Measurements from ENCODE around the gene PRDM16.

The PRDM16 gene

DNA sequence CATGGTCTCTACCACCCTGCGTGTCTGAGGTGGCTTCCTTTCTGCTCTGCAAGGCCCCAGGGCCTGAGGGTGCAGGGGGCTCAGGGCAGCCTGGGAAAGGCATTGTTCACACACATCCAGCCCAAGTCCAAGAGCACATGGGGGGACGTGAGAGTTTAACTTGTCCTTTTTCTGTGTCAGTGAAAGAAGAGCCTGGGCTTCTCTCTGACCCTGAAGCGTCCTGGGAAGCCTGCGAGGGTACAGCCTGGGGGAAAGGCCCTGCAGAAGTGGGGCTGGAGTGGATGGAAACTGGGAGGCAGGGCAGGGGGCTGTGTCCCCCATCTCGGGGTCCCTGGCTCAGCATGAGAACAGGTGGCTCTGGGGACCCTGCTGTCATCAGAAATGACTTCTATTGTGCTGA, 181.6 kb downstream of the PRDM16 start:
- Mint-ChIP-seq H3K27me3 (ENCODE audit: low read depth) (peaks cover 11% of the 10 kb centered on the region), H3K4me1 (ENCODE audit: low read depth) (no peaks in the 10 kb centered on the region), H3K36me3 (ENCODE audit: low read depth) (no peaks in the 10 kb centered on the region), H3K27ac (no peak overlapping the region), H3K9me3 (no peaks in the 10 kb centered on the region), H3K4me3 (no peak overlapping the region)

DNA sequence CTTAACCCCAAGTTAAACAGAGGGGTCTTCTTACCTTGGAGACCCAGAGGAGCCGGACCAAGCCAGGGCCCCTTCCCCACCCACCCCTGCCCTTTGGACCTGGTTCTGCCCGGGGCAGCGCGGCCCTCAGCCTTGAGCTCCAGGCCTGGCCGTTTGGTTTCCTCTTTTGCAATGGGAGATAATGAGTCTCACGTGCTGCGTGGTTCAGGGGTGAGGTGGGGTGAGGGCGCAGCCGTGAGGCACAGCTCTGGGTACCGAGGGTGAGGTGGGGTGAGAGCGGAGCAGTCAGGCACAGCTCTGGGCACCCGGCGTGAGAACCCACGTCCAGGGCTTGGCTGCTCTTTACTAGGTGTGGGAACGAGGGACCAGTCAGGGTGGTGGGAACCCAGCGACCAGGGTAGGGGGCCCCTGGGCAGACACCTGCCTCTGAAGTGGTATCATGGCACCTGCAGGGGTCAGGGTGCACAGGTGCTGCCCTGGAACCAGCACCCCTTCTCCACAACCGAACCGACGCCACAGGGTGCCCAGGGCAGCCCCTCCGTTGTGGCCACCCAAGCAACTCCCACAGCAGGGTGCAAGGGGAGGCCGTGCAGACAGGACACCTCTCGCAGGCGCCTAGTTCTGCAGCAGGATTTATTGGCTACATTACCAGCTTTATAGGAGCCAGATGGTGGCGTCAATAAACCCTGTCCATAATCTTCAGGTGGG, 182.2 kb downstream of the PRDM16 start:
- H3K4me1 Mint-ChIP-seq (ENCODE audit: low read depth) = no peaks in the 10 kb centered on the region
- H3K9me3 Mint-ChIP-seq = no peaks in the 10 kb centered on the region
- no peak overlapping the region for H3K4me3 Mint-ChIP-seq
- H3K27me3 Mint-ChIP-seq (ENCODE audit: low read depth) = peaks cover 11% of the 10 kb centered on the region
- no peak overlapping the region for H3K27ac Mint-ChIP-seq
- no peaks in the 10 kb centered on the region for H3K36me3 Mint-ChIP-seq (ENCODE audit: low read depth)

DNA sequence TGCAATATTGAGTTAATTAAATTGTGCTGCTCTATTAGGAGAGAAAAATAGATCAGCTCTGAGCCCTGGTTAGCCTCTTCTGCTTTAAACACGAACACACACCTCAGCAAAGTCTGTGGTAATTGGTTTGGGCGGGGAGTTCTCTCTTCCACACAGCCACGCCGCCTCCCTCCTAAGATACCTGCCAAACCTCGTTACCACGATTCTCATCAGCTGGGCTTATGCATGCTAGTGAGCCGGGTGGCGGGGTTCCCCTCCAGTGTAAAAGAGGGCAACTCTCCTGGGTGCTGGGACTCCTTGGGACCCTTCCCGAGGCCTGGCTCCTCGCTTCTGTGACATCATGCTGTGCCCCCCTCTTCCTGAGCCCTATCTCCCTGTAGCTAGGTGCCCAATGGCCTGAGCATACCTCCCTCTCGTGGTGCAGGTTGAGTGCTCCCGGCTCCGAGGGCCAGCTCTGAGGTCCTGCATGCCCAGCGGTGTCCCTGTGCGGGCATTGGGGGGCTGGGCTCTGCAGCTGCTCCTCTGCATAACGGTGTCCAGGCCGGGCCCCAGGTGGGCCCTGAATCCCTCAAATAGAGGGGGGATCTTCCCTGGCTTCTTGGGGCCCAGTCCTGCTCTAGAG, 182.9 kb downstream of the PRDM16 start:
- H3K4me3 Mint-ChIP-seq = no peak overlapping the region
- no peaks in the 10 kb centered on the region for H3K4me1 Mint-ChIP-seq (ENCODE audit: low read depth)
- H3K27ac Mint-ChIP-seq = no peak overlapping the region
- no peaks in the 10 kb centered on the region for H3K9me3 Mint-ChIP-seq
- peaks cover 10% of the 10 kb centered on the region for H3K27me3 Mint-ChIP-seq (ENCODE audit: low read depth)
- H3K36me3 Mint-ChIP-seq (ENCODE audit: low read depth) = no peaks in the 10 kb centered on the region

DNA sequence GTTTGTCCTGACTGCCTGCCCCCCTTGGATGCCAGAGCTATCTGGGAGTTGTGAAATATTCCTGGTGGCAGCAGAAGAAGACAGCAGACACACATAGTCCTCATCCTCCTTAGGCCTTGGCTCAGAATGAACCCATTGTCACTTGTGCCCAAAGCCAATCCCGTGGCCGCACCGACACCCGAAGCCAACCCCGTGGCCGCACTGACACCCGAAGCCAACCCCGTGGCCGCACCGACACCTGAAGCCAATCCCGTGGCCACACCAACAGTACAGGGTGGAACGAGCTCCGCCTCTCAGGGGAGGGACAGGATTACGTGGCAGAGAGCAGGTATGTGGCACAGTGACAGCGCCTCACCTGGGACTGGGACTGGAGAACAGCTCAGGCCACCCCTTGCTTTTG, 186.7 kb downstream of the PRDM16 start:
- Mint-ChIP-seq H3K36me3 (ENCODE audit: low read depth) (no peaks in the 10 kb centered on the region), H3K27ac (no peak overlapping the region), H3K4me1 (ENCODE audit: low read depth) (no peaks in the 10 kb centered on the region), H3K4me3 (no peak overlapping the region), H3K27me3 (ENCODE audit: low read depth) (no peaks in the 10 kb centered on the region), H3K9me3 (peaks cover 5% of the 10 kb centered on the region)

DNA sequence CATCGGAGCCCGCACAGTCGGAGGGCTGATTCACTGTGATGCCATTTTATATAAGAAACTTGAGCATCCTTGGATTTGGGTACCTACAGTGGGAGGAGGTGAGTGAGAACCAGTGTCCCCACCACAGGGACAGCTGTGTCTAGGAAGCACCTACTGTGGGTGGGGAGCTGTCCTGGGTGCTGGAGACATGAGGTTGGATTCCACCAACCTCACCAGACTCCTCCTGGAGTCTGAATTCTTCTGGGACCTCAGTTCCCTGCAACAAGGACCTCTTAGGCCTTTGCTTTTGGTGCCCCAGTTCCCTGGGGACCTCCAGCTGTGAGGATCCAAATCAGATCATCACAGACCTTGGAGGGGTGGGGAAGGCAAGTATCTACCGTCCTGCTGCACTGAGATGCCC, 188.8 kb downstream of the PRDM16 start:
- H3K9me3 Mint-ChIP-seq = peaks cover 5% of the 10 kb centered on the region
- H3K36me3 Mint-ChIP-seq (ENCODE audit: low read depth) = no peaks in the 10 kb centered on the region
- no peaks in the 10 kb centered on the region for H3K27me3 Mint-ChIP-seq (ENCODE audit: low read depth)
- no peaks in the 10 kb centered on the region for H3K4me1 Mint-ChIP-seq (ENCODE audit: low read depth)
- no peak overlapping the region for H3K4me3 Mint-ChIP-seq
- no peak overlapping the region for H3K27ac Mint-ChIP-seq

DNA sequence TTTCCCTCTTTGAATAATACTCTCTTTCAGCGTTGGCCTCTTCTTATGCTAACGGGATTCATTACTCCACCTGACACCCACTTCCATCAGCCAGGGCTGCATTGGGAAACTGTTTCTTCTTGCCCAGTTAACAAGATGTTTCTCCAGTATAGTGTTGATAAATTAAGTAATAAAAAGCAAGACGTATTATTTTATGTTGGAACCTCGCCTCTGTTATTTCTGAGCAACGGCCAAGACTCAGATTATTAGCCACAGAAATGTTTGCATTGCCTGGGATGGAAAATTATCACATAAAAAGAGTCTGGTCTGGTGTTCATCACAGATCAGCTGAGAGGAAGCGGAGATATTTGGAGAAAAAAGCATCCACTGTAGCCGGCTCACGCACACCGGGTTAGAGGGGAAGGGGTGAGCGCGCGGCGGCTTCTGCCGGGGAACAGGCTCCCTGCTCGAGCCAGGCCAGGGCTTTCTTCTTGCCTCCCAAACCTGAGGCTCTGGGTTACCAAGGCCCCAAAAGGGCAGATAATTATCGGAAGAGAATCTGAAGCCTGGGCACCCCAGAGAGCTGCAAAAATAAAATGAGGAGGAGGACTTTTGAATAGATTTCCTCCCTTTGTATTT, 189.5 kb downstream of the PRDM16 start:
- Mint-ChIP-seq H3K9me3 (peaks cover 5% of the 10 kb centered on the region), H3K27me3 (ENCODE audit: low read depth) (no peaks in the 10 kb centered on the region)

DNA sequence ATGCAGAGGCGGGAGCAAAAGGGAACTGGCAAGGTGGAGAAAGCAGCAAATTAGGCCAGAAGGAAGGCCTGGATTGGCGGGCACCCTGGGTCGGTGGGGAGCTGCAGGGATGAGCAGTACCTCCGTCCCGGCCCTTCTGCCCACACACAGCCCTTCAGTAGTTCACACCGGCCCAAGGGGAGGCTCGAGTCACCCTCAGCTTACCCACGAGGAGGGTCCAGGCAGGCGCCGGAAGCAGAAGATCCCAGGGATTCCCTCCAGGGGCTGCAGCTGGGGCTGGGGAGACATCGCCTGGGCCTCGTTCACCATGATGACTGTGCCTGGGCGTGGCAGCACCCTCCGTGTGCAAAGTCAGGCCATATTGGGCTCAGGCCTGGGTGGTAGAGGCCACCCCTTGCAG, 190.0 kb downstream of the PRDM16 start:
- H3K36me3 Mint-ChIP-seq (ENCODE audit: low read depth) = no peaks in the 10 kb centered on the region
- H3K4me3 Mint-ChIP-seq = no peak overlapping the region
- no peaks in the 10 kb centered on the region for H3K4me1 Mint-ChIP-seq (ENCODE audit: low read depth)
- no peaks in the 10 kb centered on the region for H3K27me3 Mint-ChIP-seq (ENCODE audit: low read depth)
- H3K9me3 Mint-ChIP-seq = peaks cover 5% of the 10 kb centered on the region
- no peak overlapping the region for H3K27ac Mint-ChIP-seq

More for the DNA sequence above, 189.5 kb downstream of the PRDM16 start:
- no peak overlapping the region for H3K27ac Mint-ChIP-seq
- H3K4me1 Mint-ChIP-seq (ENCODE audit: low read depth) = no peaks in the 10 kb centered on the region
- no peaks in the 10 kb centered on the region for H3K36me3 Mint-ChIP-seq (ENCODE audit: low read depth)
- no peak overlapping the region for H3K4me3 Mint-ChIP-seq

DNA sequence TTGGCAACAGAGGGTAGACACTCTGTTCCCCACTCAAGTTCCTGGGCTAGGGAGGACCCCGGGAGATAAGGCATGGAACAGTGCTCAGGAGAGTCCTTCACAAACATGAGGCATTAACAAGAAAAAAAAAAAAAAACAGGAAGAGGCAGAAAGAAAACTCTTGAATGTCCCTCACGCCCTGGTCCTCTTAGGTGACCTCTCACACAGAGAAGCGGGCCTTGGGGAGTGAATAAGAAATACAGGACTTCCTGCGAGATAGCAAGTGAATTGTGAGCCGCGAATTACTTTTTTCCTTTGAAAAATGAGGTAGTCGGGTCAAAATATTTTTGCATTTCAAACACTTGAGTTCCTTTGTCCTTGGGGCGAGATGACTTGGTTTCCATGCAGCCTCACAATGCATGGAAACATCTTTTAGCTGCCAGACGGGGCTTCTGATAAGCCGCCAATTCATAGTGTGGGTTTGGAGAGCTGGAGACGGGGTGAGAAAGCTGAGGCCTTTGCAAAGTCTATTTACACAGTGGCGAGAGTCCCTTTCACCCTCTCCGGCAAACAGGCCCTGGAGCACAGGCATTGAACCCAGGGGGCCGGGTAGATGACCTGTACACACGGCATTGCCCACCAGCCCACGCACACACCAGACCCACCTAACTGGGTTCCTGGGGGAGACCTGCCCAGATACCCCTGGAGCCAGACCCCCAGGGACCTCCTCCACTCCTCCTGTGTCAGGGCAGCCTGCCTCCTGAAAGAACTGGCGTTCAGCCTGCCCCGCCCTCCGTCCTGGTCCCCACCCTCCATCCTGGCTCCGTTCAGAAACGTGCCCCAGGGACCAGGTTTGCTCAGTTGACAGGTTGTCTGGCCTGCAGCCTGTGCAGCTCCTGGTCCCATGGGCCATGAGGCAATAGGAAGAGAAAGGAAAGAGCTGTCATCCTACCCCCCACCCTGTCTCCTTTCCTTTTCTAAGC, 192.3 kb downstream of the PRDM16 start:
- H3K4me1 Mint-ChIP-seq (ENCODE audit: low read depth) = no peaks in the 10 kb centered on the region
- H3K36me3 Mint-ChIP-seq (ENCODE audit: low read depth) = no peaks in the 10 kb centered on the region
- no peak overlapping the region for H3K4me3 Mint-ChIP-seq
- H3K9me3 Mint-ChIP-seq = peaks cover 5% of the 10 kb centered on the region
- no peak overlapping the region for H3K27ac Mint-ChIP-seq
- H3K27me3 Mint-ChIP-seq (ENCODE audit: low read depth) = no peaks in the 10 kb centered on the region

DNA sequence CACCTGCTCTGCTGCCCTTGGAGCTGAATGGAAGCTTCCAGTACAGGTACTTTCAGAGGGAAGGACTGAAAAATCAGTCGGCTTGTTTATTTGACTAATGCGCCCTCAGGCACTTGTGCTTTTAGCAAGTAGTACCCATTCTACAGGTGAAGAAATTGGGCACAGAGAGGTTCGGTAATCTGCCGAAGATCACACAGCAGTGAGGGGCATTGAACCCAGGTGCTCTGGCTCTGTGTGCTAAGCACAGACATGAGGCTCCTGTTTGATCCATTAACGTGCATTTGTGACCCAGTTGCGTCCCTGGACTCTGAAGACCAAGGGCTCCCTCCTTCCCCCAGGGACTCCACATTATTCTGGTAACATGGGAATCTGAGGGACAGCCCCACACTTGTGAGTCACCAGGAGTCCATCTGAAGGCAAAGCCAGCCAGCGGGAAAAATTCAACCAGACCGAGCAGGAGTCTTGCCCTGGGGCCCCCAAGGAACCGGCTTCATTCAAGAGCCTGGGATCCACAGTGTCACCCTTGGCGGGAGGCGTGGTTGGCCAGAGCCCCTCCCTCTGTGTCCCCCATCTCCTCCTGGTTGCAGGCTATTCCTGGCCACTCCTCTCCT, 193.1 kb downstream of the PRDM16 start:
- no peak overlapping the region for H3K4me3 Mint-ChIP-seq
- no peaks in the 10 kb centered on the region for H3K27me3 Mint-ChIP-seq (ENCODE audit: low read depth)
- H3K4me1 Mint-ChIP-seq (ENCODE audit: low read depth) = no peaks in the 10 kb centered on the region
- H3K9me3 Mint-ChIP-seq = peaks cover 5% of the 10 kb centered on the region
- no peaks in the 10 kb centered on the region for H3K36me3 Mint-ChIP-seq (ENCODE audit: low read depth)
- H3K27ac Mint-ChIP-seq = no peak overlapping the region

DNA sequence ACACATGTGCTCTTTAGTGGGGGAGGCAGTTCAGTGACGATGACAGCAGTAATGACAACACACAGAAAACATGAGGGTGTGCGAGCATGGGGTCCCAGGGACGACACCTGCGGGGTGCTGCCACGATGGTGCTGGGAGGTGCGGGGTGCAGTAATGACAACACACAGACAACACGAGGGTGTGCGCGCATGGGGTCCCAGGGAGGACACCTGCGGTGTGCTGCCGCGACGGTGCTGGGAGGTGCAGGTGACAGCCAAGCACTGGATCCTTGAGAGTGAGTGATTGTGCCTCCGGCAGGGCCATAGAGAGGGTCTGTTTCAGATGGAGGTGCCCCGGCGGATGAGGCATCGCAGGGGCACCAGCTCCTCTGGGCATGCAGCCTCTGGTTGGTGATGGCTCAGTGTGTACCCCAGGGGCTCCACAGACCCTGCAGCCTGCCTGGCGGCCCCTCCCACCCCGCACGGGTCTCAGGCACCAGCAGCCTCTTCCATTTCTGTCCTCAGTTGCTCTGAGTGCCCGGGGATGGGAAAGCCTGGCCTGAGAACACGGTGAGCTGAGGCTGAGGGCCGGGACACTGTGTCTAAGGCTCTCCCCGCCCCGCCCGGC, 193.8 kb downstream of the PRDM16 start:
- H3K36me3 Mint-ChIP-seq (ENCODE audit: low read depth) = no peaks in the 10 kb centered on the region
- H3K4me1 Mint-ChIP-seq (ENCODE audit: low read depth) = no peaks in the 10 kb centered on the region
- H3K27me3 Mint-ChIP-seq (ENCODE audit: low read depth) = no peaks in the 10 kb centered on the region
- H3K4me3 Mint-ChIP-seq = no peak overlapping the region
- H3K9me3 Mint-ChIP-seq = peaks cover 5% of the 10 kb centered on the region
- H3K27ac Mint-ChIP-seq = no peak overlapping the region

DNA sequence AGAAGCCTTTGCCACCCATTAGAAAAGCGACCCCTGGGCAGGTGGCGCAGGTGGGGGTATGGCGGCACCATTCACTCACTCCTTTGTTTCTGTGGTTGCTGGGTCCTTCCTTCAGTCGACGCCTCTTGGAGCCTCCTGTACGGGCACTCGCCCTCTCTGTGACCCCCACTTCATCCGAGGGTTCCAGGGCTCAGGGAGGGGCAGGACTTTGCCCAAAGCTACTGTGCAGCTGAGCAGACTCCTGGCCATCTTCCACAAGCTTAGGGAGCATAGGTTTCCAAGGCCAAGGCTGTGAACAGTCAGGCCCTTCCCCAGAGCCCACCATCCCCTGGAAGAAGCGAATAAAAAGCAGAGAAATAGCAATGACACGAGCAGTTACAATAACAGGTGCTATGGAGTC, 194.8 kb downstream of the PRDM16 start:
- H3K36me3 Mint-ChIP-seq (ENCODE audit: low read depth) = no peaks in the 10 kb centered on the region
- H3K4me3 Mint-ChIP-seq = no peak overlapping the region
- peaks cover 5% of the 10 kb centered on the region for H3K9me3 Mint-ChIP-seq
- no peaks in the 10 kb centered on the region for H3K4me1 Mint-ChIP-seq (ENCODE audit: low read depth)
- no peak overlapping the region for H3K27ac Mint-ChIP-seq
- H3K27me3 Mint-ChIP-seq (ENCODE audit: low read depth) = no peaks in the 10 kb centered on the region

DNA sequence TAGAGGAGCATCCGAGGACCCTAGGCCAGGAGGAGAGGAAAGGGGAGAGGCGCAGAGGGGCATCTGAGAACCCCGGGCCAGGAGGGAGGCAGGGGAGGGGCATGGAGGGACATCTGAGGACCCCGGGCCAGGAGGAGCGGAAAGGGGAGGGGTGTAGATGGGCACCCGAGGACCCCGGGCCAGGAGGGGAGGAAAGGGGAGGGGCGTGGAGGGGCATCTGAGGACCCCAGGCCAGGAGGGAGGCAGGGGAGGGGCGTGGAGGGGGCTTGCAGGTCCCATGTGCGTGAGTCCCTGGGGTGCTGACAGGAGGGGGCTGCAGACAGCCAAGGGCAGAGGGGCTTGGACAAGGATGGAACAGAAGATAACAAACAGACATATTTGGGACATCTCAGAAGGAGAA, 195.5 kb downstream of the PRDM16 start:
- H3K4me3 Mint-ChIP-seq = no peak overlapping the region
- H3K9me3 Mint-ChIP-seq = peaks cover 5% of the 10 kb centered on the region
- H3K36me3 Mint-ChIP-seq (ENCODE audit: low read depth) = no peaks in the 10 kb centered on the region
- H3K27ac Mint-ChIP-seq = no peak overlapping the region
- H3K27me3 Mint-ChIP-seq (ENCODE audit: low read depth) = no peaks in the 10 kb centered on the region
- no peaks in the 10 kb centered on the region for H3K4me1 Mint-ChIP-seq (ENCODE audit: low read depth)

DNA sequence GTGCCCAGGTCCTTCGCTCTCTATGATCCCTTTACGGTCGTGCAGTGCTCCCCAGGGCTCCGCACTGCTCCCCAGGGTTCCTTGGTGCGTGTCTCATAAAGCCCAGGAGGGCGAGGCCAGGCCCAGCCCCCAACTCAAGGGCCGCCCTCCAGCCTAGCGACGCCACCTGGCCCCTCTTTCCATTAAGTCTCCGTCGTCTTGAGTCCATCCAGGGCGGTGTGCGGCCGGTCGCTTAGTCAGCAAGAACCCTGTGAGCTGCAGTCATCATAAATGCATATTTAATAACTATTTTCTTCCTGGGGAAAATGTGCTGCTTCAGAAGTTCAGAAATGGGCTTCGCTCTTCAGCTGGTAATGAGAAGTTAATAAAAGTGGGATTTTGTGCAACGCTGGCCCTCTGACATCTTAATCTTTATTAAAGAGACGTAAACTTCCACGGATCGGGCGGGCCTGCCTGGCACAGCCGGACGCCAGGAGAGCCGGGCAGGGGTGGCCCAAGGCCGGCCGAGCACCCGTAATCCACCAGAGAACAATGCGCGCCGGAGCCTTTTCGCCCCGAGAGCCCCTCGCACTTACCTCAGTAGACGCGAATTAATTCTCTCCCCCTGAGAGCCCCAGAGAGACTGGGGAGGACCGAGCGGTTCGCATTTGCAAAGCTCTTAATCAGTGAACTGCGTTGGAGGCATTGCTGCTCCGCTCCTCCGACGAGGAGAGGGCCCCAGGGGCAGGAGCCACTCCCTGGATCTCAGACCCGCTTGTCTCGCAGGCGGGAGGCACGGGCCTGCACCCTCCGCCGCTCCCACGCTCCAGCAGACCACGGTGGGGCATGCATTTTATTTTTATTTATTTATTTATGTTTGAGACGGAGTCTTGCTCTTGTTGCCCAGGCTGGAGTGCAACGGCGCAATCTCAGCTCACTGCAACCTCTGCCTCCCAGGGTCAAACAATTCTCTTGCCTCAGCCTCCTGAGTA, 197.1 kb downstream of the PRDM16 start:
- Mint-ChIP-seq H3K27me3 (ENCODE audit: low read depth) (no peaks in the 10 kb centered on the region), H3K4me3 (no peak overlapping the region), H3K27ac (no peak overlapping the region), H3K36me3 (ENCODE audit: low read depth) (no peaks in the 10 kb centered on the region), H3K9me3 (peaks cover 5% of the 10 kb centered on the region), H3K4me1 (ENCODE audit: low read depth) (no peaks in the 10 kb centered on the region)
